ENCODE measurements around the gene TAC3.

- TF ChIP-seq POLR2A (IDR thresholded peaks at IDR 0.05; ENCODE audit: control extremely low read depth in 1 of 2, low read depth in 2 of 2, low read length in 2 of 2) (no peak), CTCF (IDR thresholded peaks at IDR 0.05; ENCODE audit: control extremely low read depth in 1 of 3, insufficient read depth in 1 of 3, low read depth in 1 of 3, low read length in 3 of 3) (no peak), POLR2AphosphoS5 (IDR thresholded peaks at IDR 0.05; ENCODE audit: low read depth, low read length) (no peak), EGR1 (IDR thresholded peaks at IDR 0.05; ENCODE audit: borderline replicate concordance, low read depth, low read length) (no peak), GTF2F1 (IDR thresholded peaks at IDR 0.05; ENCODE audit: borderline replicate concordance, low read depth, low read length) (no peak)
These were observed 26.3 kb downstream of the TAC3 start for GRCh38 chr12:56989861-56990610.

Measured in H1 (cell line).